Fibroblast of villous mesenchyme (primary cell): ENCODE measurements around the gene ITM2C. TPM values are rescaled to one million over a fixed set of nuclear protein-coding genes. Genes with fewer than 3 reads are reported as not detected.

Source experiments
- DNase-seq: peaks from one replicate; pipeline ENCODE4 v3.0.0-alpha.2; 2010; ENCODE audit warnings: low read depth
- H3K4me3 ChIP-seq: 2 replicates; pipeline ENCODE4 v1.5.1; 2011; ENCODE audit warnings: low read depth, mild to moderate bottlenecking, low read length
- CTCF ChIP-seq: IDR thresholded peaks from 2 replicates; pipeline ENCODE4 v1.5.1; 2012; ENCODE audit warnings: low read depth, mild to moderate bottlenecking, low read length; ENCODE audit not compliant: insufficient read depth
- total RNA-seq: library from RNA; depleted of rRNA; stranded (reverse); fragments of >200 nt; gene quantifications from 2 replicates; pipeline ENCODE4 v1.2.3, GENCODE V29; 2012

ITM2C gene
- total RNA-seq, 1 donor = 37.1 TPM

- no peak for DNase-seq
- no peak overlapping the region for H3K4me3 ChIP-seq
- no peak for TF ChIP-seq CTCF
Measured at GRCh38 chr2:230886206-230886605, 21.5 kb downstream of the ITM2C start.

- no peak for TF ChIP-seq CTCF
- no peak overlapping the region for H3K4me3 ChIP-seq
- no peak for DNase-seq
Measured at GRCh38 chr2:230886671-230887071, 21.9 kb downstream of the ITM2C start.

- DNase-seq = no peak
- no peak overlapping the region for H3K4me3 ChIP-seq
- TF ChIP-seq CTCF = no peak
Measured at GRCh38 chr2:230887342-230887741, 22.6 kb downstream of the ITM2C start.

- no peak for DNase-seq
- TF ChIP-seq CTCF = no peak
- no peak overlapping the region for H3K4me3 ChIP-seq
Measured at GRCh38 chr2:230888824-230889400, 24.2 kb downstream of the ITM2C start.

GRCh38 chr2:230889911-230890601 is 25.3 kb downstream of the ITM2C start:
- no peak overlapping the region for H3K4me3 ChIP-seq
- no peak for DNase-seq
- no peak for TF ChIP-seq CTCF

GRCh38 chr2:230890646-230891045 is 25.9 kb downstream of the ITM2C start:
- no peak for TF ChIP-seq CTCF
- H3K4me3 ChIP-seq = no peak overlapping the region
- no peak for DNase-seq
